Measurements from ENCODE around the gene TRPV5. TPM values are rescaled to one million over a fixed set of nuclear protein-coding genes. Genes with fewer than 3 reads are reported as not detected.

TRPV5 gene
- total RNA-seq, 1 donor from 2014 or later = not detected

DNA sequence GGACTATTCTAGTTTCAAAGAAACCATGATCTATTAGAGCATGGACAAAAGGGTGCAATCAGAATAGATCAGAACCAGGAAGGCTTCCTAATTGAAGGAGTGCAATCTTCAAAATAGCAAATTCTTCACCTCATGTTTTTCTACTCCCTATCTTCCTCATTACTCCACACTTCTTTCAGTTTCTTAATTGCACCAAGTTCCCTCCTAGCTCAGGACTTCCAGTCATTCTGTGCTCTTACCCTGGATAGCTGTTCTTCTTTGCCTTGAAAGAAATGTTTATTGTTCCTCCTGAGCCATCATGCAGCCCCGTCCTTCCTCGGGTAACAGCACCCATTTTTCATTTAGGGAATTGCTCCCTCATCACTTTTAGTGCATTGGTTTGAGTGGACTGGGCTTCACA lies 23.1 kb downstream of the TRPV5 start:
- Mint-ChIP-seq H3K9me3 (ENCODE audit: low read depth) (peaks cover 2% of the 10 kb centered on the region), H3K36me3 (ENCODE audit: low read depth) (no peaks in the 10 kb centered on the region), H3K27ac (ENCODE audit: unreplicated experiment) (no peak overlapping the region), H3K4me3 (ENCODE audit: unreplicated experiment) (no peak overlapping the region), H3K4me1 (ENCODE audit: low read depth) (no peaks in the 10 kb centered on the region), H3K27me3 (ENCODE audit: low read depth) (no peaks in the 10 kb centered on the region)
- DNase-seq (ENCODE audit: low spot score) = no peak
- TF ChIP-seq, protein P1, sequence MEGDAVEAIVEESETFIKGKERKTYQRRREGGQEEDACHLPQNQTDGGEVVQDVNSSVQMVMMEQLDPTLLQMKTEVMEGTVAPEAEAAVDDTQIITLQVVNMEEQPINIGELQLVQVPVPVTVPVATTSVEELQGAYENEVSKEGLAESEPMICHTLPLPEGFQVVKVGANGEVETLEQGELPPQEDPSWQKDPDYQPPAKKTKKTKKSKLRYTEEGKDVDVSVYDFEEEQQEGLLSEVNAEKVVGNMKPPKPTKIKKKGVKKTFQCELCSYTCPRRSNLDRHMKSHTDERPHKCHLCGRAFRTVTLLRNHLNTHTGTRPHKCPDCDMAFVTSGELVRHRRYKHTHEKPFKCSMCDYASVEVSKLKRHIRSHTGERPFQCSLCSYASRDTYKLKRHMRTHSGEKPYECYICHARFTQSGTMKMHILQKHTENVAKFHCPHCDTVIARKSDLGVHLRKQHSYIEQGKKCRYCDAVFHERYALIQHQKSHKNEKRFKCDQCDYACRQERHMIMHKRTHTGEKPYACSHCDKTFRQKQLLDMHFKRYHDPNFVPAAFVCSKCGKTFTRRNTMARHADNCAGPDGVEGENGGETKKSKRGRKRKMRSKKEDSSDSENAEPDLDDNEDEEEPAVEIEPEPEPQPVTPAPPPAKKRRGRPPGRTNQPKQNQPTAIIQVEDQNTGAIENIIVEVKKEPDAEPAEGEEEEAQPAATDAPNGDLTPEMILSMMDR (IDR thresholded peaks at IDR 0.05) = no peak

DNA sequence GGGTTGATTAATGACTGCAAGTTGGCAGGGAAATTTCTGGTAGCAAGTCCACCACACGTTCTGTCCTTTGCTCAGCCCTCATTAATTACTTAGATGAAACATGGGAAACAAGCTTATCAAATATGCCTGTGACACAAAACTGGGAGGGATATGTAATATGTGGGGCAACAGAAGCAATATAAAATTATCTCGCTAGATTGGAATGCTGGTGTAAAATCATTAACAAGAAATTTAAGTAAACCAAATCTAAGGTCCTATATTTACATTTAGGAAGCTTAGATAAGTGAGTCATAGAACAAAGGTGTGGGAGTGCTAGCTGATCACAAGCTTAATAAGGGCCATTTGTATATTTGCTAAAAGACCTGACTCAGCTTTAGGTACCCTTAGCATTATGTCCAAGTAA lies 23.5 kb downstream of the TRPV5 start:
- no peak overlapping the region for H3K4me3 Mint-ChIP-seq (ENCODE audit: unreplicated experiment)
- H3K9me3 Mint-ChIP-seq (ENCODE audit: low read depth) = peaks cover 2% of the 10 kb centered on the region
- no peaks in the 10 kb centered on the region for H3K27me3 Mint-ChIP-seq (ENCODE audit: low read depth)
- TF ChIP-seq, protein P1 (IDR thresholded peaks at IDR 0.05) = no peak
- H3K36me3 Mint-ChIP-seq (ENCODE audit: low read depth) = no peaks in the 10 kb centered on the region
- DNase-seq (ENCODE audit: low spot score) = no peak
- H3K4me1 Mint-ChIP-seq (ENCODE audit: low read depth) = no peaks in the 10 kb centered on the region
- H3K27ac Mint-ChIP-seq (ENCODE audit: unreplicated experiment) = no peak overlapping the region

DNA sequence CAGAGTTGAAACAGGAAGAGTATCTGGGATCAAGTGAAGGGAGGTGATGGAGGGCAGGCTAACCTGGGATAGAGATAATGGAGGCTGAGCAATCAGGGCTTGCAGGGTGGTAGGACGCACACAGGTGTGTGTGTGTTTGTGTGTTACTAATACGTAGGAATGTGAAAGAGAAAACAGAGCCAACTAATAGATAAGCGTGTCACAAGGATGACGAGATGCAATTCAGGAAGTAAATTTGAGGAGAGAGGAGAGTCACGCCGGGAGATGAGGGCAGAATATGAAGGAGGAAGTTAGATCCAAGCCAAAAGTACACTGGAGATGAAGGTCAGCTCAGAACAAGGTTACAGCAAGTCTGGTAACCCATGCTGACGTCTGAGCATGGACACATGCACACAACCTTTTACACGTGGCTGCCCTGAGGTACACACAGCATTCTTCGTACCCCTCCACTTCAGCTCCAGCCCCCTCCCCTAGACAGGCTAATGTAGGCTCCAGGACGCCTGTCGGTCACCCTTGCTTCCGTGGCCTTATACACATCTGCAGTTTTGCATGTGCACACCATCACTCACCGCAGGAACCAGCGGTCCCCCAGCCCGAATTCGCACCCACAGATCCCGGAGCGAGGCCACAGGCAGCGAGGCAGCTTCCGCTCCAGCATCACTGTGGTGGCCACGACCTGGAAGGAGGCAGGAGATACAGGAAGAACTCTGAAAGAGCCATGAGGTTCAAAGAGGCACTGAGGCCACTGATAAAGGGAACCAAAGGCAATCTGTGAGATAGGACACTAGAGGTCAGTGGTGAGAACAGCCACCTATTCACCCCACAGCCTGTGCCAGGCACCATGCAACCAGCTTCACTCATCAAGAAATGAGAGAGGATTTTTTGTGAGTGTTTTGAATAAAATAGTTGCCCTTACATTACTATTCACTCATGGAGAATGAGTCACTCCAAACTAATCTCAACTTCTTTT lies 24.3 kb downstream of the TRPV5 start:
- H3K4me1 Mint-ChIP-seq (ENCODE audit: low read depth) = no peaks in the 10 kb centered on the region
- no peaks in the 10 kb centered on the region for H3K36me3 Mint-ChIP-seq (ENCODE audit: low read depth)
- TF ChIP-seq, protein P1 (IDR thresholded peaks at IDR 0.05) = no peak
- DNase-seq (ENCODE audit: low spot score) = no peak
- H3K27ac Mint-ChIP-seq (ENCODE audit: unreplicated experiment) = no peak overlapping the region
- no peak overlapping the region for H3K4me3 Mint-ChIP-seq (ENCODE audit: unreplicated experiment)
- no peaks in the 10 kb centered on the region for H3K27me3 Mint-ChIP-seq (ENCODE audit: low read depth)
- peaks cover 2% of the 10 kb centered on the region for H3K9me3 Mint-ChIP-seq (ENCODE audit: low read depth)

DNA sequence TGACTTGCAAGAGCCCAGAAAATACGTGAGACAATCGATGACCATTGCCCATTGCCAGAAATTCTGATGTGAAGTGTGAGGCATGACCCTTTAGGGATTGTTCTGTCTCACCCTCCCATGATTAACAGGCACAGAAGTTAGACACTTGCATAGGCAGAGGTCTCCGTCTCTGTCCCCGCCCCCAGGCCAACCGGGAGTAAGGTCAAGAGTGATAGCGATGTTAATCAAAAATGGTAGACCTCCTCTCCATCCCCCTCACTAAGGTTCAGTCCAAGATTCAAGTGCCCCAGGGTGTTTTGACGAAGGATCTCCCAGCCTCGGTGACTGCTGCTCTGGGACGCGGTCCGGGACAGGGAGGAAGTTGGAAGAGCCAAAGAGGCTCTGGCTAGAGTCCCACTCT lies 25.3 kb downstream of the TRPV5 start:
- H3K4me1 Mint-ChIP-seq (ENCODE audit: low read depth) = no peaks in the 10 kb centered on the region
- H3K4me3 Mint-ChIP-seq (ENCODE audit: unreplicated experiment) = no peak overlapping the region
- no peak for DNase-seq (ENCODE audit: low spot score)
- TF ChIP-seq, protein P1 (IDR thresholded peaks at IDR 0.05) = no peak
- no peaks in the 10 kb centered on the region for H3K36me3 Mint-ChIP-seq (ENCODE audit: low read depth)
- peaks cover 2% of the 10 kb centered on the region for H3K9me3 Mint-ChIP-seq (ENCODE audit: low read depth)
- H3K27ac Mint-ChIP-seq (ENCODE audit: unreplicated experiment) = no peak overlapping the region
- H3K27me3 Mint-ChIP-seq (ENCODE audit: low read depth) = no peaks in the 10 kb centered on the region

DNA sequence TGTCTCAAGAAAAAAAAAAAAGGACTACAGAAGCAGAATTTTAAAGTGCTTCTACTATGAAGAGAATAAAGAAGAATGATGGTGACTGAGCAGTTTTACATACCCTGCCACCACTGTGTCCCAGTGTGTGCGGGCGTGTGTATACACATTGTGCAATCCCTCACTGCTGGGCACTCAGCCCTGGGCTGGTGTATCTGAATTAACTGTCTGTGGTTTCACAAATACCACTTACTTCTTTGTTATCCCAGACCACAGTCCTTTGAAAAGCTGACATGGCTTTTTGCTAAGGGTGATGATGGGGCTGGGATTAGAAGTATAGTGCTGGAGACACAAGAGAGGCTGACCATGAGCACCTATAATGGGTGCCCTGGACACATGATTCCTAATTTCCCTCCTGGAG lies 26.9 kb downstream of the TRPV5 start:
- no peak for DNase-seq (ENCODE audit: low spot score)
- no peak overlapping the region for H3K4me3 Mint-ChIP-seq (ENCODE audit: unreplicated experiment)
- peaks cover 2% of the 10 kb centered on the region for H3K9me3 Mint-ChIP-seq (ENCODE audit: low read depth)
- H3K27ac Mint-ChIP-seq (ENCODE audit: unreplicated experiment) = no peak overlapping the region
- H3K27me3 Mint-ChIP-seq (ENCODE audit: low read depth) = peaks cover 4% of the 10 kb centered on the region
- H3K36me3 Mint-ChIP-seq (ENCODE audit: low read depth) = no peaks in the 10 kb centered on the region
- no peaks in the 10 kb centered on the region for H3K4me1 Mint-ChIP-seq (ENCODE audit: low read depth)
- TF ChIP-seq, protein P1 (IDR thresholded peaks at IDR 0.05) = no peak
